BLaER1 (cell line): ENCODE measurements around the gene NACC2.

Source experiments
- H3K27ac ChIP-seq: shearing (Covaris generic); formaldehyde crosslinking; 2 replicates; pipeline ENCODE4 v1.8.1; 2022
- H3K27me3 ChIP-seq: shearing (Covaris generic); formaldehyde crosslinking; 2 replicates; pipeline ENCODE4 v1.8.1; 2022
- H3K36me3 ChIP-seq: shearing (Covaris generic); formaldehyde crosslinking; 2 replicates; pipeline ENCODE4 v1.8.1; 2022
- H3K4me1 ChIP-seq: shearing (Covaris generic); formaldehyde crosslinking; 2 replicates; pipeline ENCODE4 v1.8.1; 2022
- H3K4me2 ChIP-seq: shearing (Covaris generic); formaldehyde crosslinking; 2 replicates; pipeline ENCODE4 v1.8.1; 2022
- H3K4me3 ChIP-seq: shearing (Covaris generic); formaldehyde crosslinking; 2 replicates; pipeline ENCODE4 v1.8.1; 2022
- H3K9ac ChIP-seq: shearing (Covaris generic); formaldehyde crosslinking; 2 replicates; pipeline ENCODE4 v1.8.1; 2022
- H3K9me3 ChIP-seq: shearing (Covaris generic); formaldehyde crosslinking; 2 replicates; pipeline ENCODE4 v1.8.1; 2022
- H4K20me1 ChIP-seq: shearing (Covaris generic); formaldehyde crosslinking; 2 replicates; pipeline ENCODE4 v1.8.1; 2022
- Cebpa-rat ChIP-seq: shearing (Covaris generic); IDR thresholded peaks from 2 replicates; pipeline ENCODE4 v1.8.1; 2022

Gene NACC2

DNA sequence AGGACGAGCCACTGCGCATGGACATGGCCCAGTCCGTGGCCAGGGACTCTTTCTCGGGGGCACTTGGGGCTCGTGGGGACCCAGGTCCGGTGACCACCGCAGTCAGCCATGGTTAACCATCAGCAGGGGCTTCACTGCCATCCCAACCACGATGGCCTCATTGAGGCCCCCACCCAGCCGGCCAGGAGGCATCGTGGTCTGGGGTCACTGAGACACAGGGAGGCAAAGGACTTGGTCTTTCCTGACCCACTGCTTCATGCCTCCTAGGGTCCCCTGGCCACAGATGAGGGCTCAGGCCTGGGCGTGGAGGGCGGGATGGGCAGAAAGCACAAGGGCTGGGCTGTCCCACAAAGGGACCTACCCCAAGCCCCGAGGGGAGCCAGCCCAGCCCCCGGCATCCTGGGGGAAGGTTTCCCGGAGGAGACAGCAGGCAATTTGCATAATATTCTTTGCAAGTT is 6.6 kb downstream of the NACC2 start:
- H3K36me3 ChIP-seq, result no peaks in the 10 kb centered on the region
- no peaks in the 10 kb centered on the region for H3K9me3 ChIP-seq
- 0 out of 2 replicates have a peak, but pooled peaks cover 8% of the 10 kb centered on the region for H4K20me1 ChIP-seq
- H3K27me3 ChIP-seq, result peaks cover 38% of the 10 kb centered on the region
- peaks cover 68% of the 10 kb centered on the region for H3K4me1 ChIP-seq
- no peak overlapping the region for H3K27ac ChIP-seq
- peak overlapping the region; percentile 25; the same call in 1 of the 2 replicates for H3K4me3 ChIP-seq
- TF ChIP-seq Cebpa-rat, result no peak
- peak overlapping the region; percentile 87 for H3K4me2 ChIP-seq
- H3K9ac ChIP-seq, result peak overlapping the region; percentile 48; the same call in 1 of the 2 replicates

DNA sequence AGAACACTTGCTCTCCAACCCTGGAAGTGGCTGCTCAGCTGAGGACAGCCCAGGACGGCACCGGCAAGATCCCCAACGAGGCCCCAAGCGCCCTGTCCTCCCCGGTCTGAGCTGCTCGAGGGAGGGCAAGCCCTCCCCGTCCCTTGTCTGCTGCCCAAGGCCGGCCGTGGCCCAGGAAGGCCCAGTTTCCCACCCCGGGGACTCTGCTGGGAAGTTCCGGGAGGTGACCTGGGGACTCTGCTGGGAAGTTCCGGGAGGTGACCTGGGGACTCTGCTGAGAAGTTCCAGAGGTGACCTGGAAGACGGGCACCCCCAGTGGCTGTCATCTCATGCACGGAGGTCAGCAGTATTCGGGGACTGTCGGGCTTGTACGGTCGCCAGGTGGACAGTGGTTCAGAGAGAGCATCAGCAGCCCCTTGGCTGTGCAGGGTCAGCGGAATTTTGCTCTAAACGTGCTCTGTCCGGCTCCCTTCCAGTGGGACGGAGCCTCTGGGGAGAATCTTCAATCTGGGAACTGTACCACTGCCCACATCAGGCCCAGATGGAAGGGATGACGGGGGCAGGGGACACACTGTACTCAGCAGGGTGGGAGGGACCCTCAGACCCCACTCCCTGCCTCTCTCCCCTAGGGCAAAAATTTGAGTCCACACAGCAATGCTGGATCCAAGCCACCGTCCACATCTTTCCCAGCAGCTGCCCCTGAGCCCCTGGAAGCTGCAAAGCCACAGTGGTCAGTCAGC is 7.2 kb downstream of the NACC2 start:
- Histone ChIP-seq H3K4me3 (no peak overlapping the region; the same call in 1 of the 2 replicates), H3K36me3 (no peaks in the 10 kb centered on the region), H3K4me1 (peaks cover 68% of the 10 kb centered on the region), H3K27ac (peak overlapping the region; percentile 7; the same call in 1 of the 2 replicates), H3K9ac (0 out of 2 replicates have a peak overlapping the region, but pooled peaks have one; percentile 34), H3K4me2 (peak overlapping the region; percentile 87), H3K27me3 (peaks cover 32% of the 10 kb centered on the region), H4K20me1 (0 out of 2 replicates have a peak, but pooled peaks cover 8% of the 10 kb centered on the region), H3K9me3 (no peaks in the 10 kb centered on the region)
- no peak for TF ChIP-seq Cebpa-rat

DNA sequence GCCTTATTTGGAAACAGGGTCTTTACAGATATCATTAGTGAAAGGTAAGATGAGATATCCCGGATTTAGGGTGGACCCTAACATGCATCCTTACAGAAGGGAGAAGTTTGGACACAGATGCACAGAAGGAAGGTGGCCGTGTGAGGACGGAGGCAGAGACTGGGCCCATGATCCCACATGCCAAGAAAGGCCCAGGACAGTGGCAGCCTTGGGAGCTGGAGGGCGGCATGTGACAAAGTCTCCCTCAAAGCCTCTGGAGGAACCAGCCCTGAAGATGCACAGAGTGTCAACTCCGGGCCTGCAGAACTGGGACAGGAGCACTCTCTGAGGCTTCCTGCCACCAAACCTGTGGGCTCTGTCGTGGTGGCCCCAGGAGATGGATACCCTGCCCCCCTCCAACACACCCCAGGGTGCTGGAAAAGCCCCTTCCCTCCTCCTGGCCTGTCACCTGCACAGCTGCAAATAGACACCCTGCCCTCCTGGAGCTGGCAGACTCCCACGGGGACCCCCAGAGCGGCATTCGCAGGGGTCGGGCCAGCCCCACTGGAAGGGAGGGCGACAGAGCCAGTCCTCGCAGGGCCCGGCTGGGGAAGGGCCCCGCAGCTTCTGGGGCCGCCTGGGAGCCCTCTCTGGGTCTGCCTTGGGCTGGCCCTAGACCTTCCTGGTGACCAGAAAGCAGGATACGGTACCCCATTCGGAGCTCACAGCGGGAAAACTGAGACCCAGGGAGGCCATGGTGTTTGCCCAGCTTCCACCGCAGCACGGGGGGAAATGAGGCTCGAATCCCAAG is 7.9 kb downstream of the NACC2 start:
- Histone ChIP-seq H3K27ac (peak overlapping the region; percentile 7; the same call in 1 of the 2 replicates), H3K4me2 (peak overlapping the region; percentile 87)

DNA sequence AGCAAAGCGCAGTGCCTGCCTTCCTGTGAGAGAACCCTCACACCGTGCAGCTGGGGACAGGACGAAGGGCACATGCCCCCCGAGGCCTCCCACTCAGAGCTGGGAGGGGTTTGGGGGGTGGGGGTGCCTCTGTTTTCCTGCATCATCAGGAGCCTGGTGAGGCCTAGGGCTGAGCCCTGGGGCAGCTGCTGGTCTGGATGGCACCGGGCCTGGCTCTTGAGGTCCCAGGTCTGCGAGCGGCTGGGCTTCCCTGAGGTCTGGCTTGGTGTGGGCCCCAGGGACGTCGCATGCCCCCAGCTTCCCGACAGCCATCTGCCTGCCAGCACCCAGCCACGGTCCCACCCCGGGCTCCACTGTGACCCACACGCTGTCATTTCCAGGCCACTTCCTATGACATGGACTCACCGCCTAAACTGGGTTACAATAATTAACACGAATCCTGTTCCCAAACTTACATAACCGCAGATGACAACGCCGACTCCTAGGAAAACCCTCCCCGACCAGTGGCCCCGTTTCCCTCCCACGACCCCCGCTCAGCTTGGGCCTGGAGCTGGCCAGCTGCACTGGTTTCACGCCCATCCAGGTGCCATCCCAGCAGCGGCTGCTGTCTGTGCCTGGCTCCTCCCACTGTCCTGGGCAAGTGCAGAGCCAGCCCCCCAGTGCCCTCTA is 8.7 kb downstream of the NACC2 start:
- 0 out of 2 replicates have a peak, but pooled peaks cover 8% of the 10 kb centered on the region for H4K20me1 ChIP-seq
- peak overlapping the region; percentile 87 for H3K4me2 ChIP-seq
- no peak for TF ChIP-seq Cebpa-rat
- H3K27ac ChIP-seq, result peak overlapping the region; percentile 55; the same call in 1 of the 2 replicates
- H3K9me3 ChIP-seq, result no peaks in the 10 kb centered on the region
- H3K27me3 ChIP-seq, result peaks cover 20% of the 10 kb centered on the region
- H3K4me1 ChIP-seq, result peaks cover 75% of the 10 kb centered on the region
- H3K36me3 ChIP-seq, result no peaks in the 10 kb centered on the region
- H3K4me3 ChIP-seq, result no peak overlapping the region
- peak overlapping the region; percentile 57 for H3K9ac ChIP-seq

More for the DNA sequence above, 7.9 kb downstream of the NACC2 start:
- Histone ChIP-seq H3K36me3 (no peaks in the 10 kb centered on the region), H3K9me3 (no peaks in the 10 kb centered on the region), H3K4me1 (peaks cover 68% of the 10 kb centered on the region), H3K4me3 (no peak overlapping the region; the same call in 1 of the 2 replicates), H4K20me1 (0 out of 2 replicates have a peak, but pooled peaks cover 8% of the 10 kb centered on the region), H3K27me3 (peaks cover 24% of the 10 kb centered on the region), H3K9ac (no peak overlapping the region)
- TF ChIP-seq Cebpa-rat, result no peak

DNA sequence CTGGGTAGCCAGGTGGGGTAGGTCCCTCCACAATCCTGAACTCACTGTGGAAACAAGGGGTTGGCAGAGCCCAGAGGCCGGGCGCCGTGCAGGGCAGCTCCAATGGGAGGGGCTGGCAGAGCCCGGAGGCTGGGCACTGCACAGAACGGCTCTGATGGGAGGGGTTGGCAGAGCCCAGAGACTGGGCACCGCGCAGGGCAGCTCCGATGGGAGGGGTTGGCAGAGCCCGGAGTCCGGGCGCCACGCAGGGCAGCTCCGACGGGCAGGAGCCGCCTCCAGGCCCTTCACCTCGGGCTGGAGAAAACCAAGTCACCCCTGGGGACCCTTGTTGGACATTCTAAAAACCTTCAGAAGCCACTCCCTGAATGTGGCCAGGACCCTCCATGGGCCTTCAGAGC is 9.3 kb downstream of the NACC2 start:
- Histone ChIP-seq H3K27me3 (peaks cover 20% of the 10 kb centered on the region), H3K9ac (peak overlapping the region; percentile 57), H3K9me3 (no peaks in the 10 kb centered on the region), H4K20me1 (0 out of 2 replicates have a peak, but pooled peaks cover 8% of the 10 kb centered on the region), H3K4me2 (peak overlapping the region; percentile 87), H3K4me3 (no peak overlapping the region), H3K36me3 (no peaks in the 10 kb centered on the region), H3K27ac (peak overlapping the region; percentile 55; the same call in 1 of the 2 replicates), H3K4me1 (peaks cover 77% of the 10 kb centered on the region)
- no peak for TF ChIP-seq Cebpa-rat

DNA sequence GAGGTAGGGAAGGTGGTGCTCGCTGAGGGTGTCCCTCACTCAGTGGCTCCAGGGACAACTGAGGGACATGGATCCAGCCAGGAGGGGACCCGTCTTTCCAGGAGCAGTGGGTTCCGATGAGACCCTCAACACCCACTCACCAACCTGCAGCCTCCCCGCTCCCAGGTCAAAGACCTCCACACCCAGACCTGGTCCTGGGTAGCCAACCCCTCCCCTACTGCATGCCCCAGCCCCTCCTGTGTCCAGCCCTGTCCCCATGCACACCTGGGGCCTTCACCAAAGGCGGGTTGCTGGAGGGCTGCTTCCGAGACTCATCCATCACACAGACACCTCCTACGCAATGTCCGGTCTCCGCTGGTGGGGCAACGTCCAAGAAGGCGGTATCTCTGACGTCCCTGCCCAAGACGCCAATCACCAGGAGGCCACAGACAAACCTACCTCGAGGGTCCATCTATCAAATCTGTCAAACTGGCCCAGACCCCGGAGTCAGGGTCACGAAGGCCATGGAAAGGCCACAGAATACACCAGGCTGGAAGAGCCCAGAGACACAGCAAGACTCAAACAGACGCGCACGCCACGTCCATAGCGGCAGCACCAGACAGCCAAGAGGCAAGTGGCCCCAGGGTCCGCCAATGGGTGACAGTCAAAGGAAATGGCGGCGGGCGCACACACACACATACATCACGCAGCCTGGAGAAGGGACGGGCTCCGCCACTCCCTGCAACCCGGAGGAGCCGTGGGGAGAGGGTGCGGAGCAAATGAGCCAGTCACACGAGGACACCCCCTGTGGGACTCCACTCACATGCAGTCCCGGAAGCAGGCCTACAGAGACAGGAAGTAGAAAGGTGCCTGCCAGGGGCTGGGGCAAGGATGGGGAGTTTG is 10.8 kb downstream of the NACC2 start:
- H3K4me2 ChIP-seq, result peak overlapping the region; percentile 87
- no peaks in the 10 kb centered on the region for H3K9me3 ChIP-seq
- peaks cover 76% of the 10 kb centered on the region for H3K4me1 ChIP-seq
- TF ChIP-seq Cebpa-rat, result no peak
- no peak overlapping the region for H3K9ac ChIP-seq
- H4K20me1 ChIP-seq, result 0 out of 2 replicates have a peak, but pooled peaks cover 8% of the 10 kb centered on the region
- H3K4me3 ChIP-seq, result no peak overlapping the region
- peaks cover 20% of the 10 kb centered on the region for H3K27me3 ChIP-seq
- no peaks in the 10 kb centered on the region for H3K36me3 ChIP-seq
- no peak overlapping the region for H3K27ac ChIP-seq

DNA sequence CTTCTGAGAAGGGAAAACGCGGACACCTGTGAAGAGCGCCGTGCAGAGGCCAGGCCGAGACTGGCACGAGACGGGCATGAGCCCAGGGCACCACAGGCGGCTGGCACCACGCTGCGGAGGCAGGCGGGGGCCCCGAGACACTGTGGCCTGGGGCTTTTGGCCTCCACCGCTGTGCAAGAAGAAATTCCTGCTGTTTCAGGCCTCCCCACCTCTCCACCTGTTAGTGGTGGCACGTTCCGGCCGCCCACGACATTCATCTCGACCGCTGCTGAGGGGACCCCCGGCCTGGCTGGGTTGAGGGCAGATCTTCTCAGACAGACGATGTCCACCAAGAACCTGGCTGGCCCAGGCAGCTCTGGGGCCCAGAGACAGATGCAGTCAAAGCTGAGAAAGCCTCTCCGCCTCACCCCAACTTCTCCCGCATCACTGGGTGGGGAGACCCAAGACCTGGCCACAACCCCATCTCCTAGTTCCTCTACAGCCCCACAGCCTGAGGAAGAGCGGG is 11.5 kb downstream of the NACC2 start:
- no peak overlapping the region for H3K27ac ChIP-seq
- 0 out of 2 replicates have a peak, but pooled peaks cover 8% of the 10 kb centered on the region for H4K20me1 ChIP-seq
- H3K4me2 ChIP-seq, result no peak overlapping the region
- no peak overlapping the region for H3K4me3 ChIP-seq
- no peaks in the 10 kb centered on the region for H3K9me3 ChIP-seq
- no peak for TF ChIP-seq Cebpa-rat
- H3K9ac ChIP-seq, result no peak overlapping the region
- H3K27me3 ChIP-seq, result peaks cover 20% of the 10 kb centered on the region
- no peaks in the 10 kb centered on the region for H3K36me3 ChIP-seq
- peaks cover 75% of the 10 kb centered on the region for H3K4me1 ChIP-seq

DNA sequence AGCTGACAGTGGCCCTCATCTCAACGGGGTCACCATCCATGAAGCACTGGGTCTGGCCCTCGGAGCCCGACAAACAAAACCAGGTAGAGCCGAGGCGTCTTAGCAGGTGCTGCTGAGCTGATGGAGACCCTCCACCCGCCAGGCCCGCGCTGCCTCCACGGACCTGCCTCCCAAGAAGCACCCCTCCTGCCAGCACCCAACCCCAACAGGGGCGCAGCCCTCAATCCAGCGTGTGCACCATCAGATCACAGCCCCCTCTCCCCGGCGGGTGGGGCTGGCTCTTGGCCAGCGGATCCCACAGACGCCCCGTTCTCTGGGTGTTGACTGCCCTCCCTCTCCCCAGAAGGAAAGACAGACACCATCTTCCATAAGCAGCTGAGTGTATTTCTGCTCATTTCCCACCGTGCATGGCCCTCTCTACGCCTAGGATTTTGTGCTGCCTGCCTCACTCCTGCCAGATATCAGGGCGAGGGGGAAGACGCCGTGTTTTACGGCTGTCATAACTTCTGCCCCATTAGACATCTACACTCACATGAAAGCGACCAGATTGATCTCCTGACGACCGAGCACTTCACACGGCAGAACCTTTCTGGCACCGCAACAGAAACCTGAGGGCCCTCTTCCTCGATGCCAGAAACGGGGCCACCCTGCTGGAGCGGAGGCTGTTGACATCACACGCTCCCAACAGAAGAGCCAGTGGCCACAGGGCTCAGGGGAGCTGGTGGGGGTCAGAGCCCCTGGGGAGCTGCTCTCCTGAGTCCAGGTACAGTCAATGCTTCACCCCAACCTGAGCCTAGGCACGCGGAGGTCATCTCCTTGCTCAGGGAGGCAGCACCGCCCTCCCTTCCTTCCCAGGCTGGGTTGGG is 12.4 kb downstream of the NACC2 start:
- Histone ChIP-seq H3K4me3 (no peak overlapping the region), H3K27ac (no peak overlapping the region), H3K9me3 (no peaks in the 10 kb centered on the region), H3K36me3 (no peaks in the 10 kb centered on the region), H3K4me1 (peaks cover 66% of the 10 kb centered on the region), H4K20me1 (0 out of 2 replicates have a peak, but pooled peaks cover 6% of the 10 kb centered on the region), H3K9ac (no peak overlapping the region), H3K27me3 (peaks cover 12% of the 10 kb centered on the region), H3K4me2 (no peak overlapping the region)
- TF ChIP-seq Cebpa-rat, result no peak
